H1 (cell line): Measurements from ENCODE around the gene FOXS1. TPM values are rescaled to one million over a fixed set of nuclear protein-coding genes. Genes with fewer than 3 reads are reported as not detected.

Source experiments
- BRCA1 ChIP-seq: IDR thresholded peaks from 2 replicates; pipeline ENCODE4 v1.6.1; 2012; ENCODE audit warnings: low read depth, low read length, improper control_type of control experiment
- EZH2 ChIP-seq: fragments of 200-600 bp; sonication (generic); IDR thresholded peaks from 2 replicates; pipeline ENCODE4 v1.7.1; 2012; ENCODE audit warnings: low read depth, mild to moderate bottlenecking, moderate library complexity, low read length, inconsistent platforms; ENCODE audit not compliant: severe bottlenecking
- JUND ChIP-seq: IDR thresholded peaks from 2 replicates; pipeline ENCODE4 v1.6.1; 2011; ENCODE audit warnings: mild to moderate bottlenecking, improper control_type of control experiment, low read length
- MAX ChIP-seq: IDR thresholded peaks from 2 replicates; pipeline ENCODE4 v1.6.1; 2012; ENCODE audit warnings: inconsistent platforms
- PHF8 ChIP-seq: fragments of 200-600 bp; sonication (generic); conservative IDR thresholded peaks from 2 replicates; pipeline ENCODE4 v1.7.1; 2012; ENCODE audit warnings: low read depth, mild to moderate bottlenecking, inconsistent platforms, low read length, moderate library complexity
- POLR2A ChIP-seq, 2 experiments: IDR thresholded peaks; 1 replicate in 1 of 2; 2 replicates in 1 of 2; pipeline ENCODE4 v1.6.1; 2011; ENCODE audit warnings: low read depth in 2 of 2, low read length in 2 of 2, mild to moderate bottlenecking in 2 of 2; ENCODE audit errors: control extremely low read depth in 1 of 2
- POLR2AphosphoS5 ChIP-seq: IDR thresholded peaks from 2 replicates; pipeline ENCODE4 v1.6.1; 2011; ENCODE audit warnings: low read depth, low read length
- POU5F1 ChIP-seq: IDR thresholded peaks from 2 replicates; pipeline ENCODE4 v1.6.1; 2011; ENCODE audit warnings: low read depth, mild to moderate bottlenecking, low read length, moderate library complexity
- RNF2 ChIP-seq: fragments of 200-900, 300-1000 bp; sonication (generic); IDR thresholded peaks from 2 replicates; pipeline ENCODE4 v1.7.1; 2016; ENCODE audit warnings: borderline replicate concordance, low read depth, mild to moderate bottlenecking, antibody characterized with exemption, low read length; ENCODE audit not compliant: poor library complexity, severe bottlenecking; ENCODE audit errors: missing control alignments
- SP2 ChIP-seq: IDR thresholded peaks from 2 replicates; pipeline ENCODE4 v1.6.1; 2012; ENCODE audit warnings: mild to moderate bottlenecking, low read length, inconsistent platforms
- SUZ12 ChIP-seq: fragments of 200-600 bp; sonication (generic); IDR thresholded peaks from 2 replicates; pipeline ENCODE4 v1.6.1; 2012; ENCODE audit warnings: mild to moderate bottlenecking, inconsistent platforms, low read length, moderate library complexity, mixed read lengths
- TAF1 ChIP-seq: IDR thresholded peaks from 2 replicates; pipeline ENCODE4 v1.6.1; 2011; ENCODE audit warnings: mild to moderate bottlenecking, low read depth, low read length
- TCF12 ChIP-seq: IDR thresholded peaks from 2 replicates; pipeline ENCODE4 v1.6.1; 2011; ENCODE audit warnings: low read depth, mild to moderate bottlenecking, low read length
- TEAD4 ChIP-seq: IDR thresholded peaks from 2 replicates; pipeline ENCODE4 v1.6.1; 2012; ENCODE audit warnings: low read depth, low read length, inconsistent platforms, mixed read lengths
- polyA plus RNA-seq, 7 experiments: library from polyadenylated mRNA; depleted of rRNA in 3 of 7; stranded (reverse) in 5 of 7; unstranded in 2 of 7; fragments of >200 nt in 5 of 7; fragments of 200-250 nt in 2 of 7; gene quantifications; 1 replicate in 5 of 7; 2 replicates in 1 of 7; 4 replicates in 1 of 7; pipeline versions ENCODE4 v1.2.1 to v1.2.3, GENCODE V29; 2011 to 2013; ENCODE audit warnings: missing spikeins in 2 of 7, mixed read lengths in 2 of 7
- total RNA-seq: library from RNA; stranded (reverse); fragmentation: NEBNext Ultra II Directional; extraction: Animal tissue kit (Norgen Biotek cat#: 25700); gene quantifications from 2 replicates; pipeline ENCODE4 v1.2.1, GENCODE V29; 2021

The FOXS1 gene
- total and polyA plus RNA-seq, 2 of the 8 experiments (the other 6 are each of a cell fraction or from before 2014, with no cell fraction given), result 0.45 TPM; not detected in 1

DNA sequence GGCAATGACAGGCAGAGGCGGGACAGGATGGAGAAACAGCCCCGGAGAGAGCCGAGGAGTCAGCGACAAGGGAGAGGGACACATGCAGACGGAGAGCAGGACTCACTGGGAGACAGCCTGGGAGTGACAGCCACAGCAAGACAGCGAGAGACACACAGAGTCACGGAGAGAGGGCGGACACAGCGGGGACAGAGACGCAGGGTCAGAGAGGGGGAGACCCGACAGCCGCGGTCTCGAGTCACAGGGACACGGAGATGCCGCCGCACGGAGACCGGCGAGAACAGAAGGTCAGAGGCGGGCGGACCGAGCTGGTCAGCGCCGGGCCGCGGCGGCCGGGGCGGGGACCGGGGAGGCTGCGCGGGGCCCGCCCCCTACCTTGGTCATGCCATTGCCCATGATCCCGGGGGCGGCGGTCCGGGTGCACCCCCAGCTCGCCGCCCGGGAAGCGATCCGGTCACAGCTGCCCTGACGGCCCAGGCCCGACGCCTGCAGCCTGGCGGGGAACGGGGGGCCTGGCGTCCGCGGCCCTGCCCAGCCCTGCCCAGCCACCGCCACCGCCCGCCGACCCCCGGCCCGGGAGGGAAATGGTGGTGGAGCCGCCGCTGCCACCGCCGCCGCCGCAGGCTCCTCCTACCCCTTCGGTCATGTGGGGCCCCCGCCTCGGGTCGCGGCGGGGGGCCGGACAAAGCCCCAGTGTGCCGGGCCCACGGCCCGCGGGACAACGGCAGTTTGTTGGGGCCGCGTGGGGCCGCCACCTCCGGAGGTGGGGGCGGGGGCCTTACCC, 24.7 kb upstream of the FOXS1 start, which contains the start of the genes DUSP15 and TTLL9 (continued):
- TF ChIP-seq TAF1, result peak; percentile 70; the same call in 1 of the 2 replicates
- no peak for TF ChIP-seq POU5F1
- no peak for TF ChIP-seq TCF12
- TF ChIP-seq JUND, result 0 out of 2 replicates have a peak, but pooled peaks have one; percentile 18
- TF ChIP-seq PHF8, result peak; percentile 51; the same call in 1 of the 2 replicates
- peak in 1 of 2 experiments; percentile 32; a peak in 1 of 3 replicates for TF ChIP-seq POLR2A (IDR thresholded peaks at IDR 0.05; ENCODE audit: control extremely low read depth in 1 of 2, low read depth in 2 of 2, low read length in 2 of 2)
- TF ChIP-seq SUZ12, result peak; percentile 73
- peak; percentile 31; the same call in 1 of the 2 replicates for TF ChIP-seq POLR2AphosphoS5
- TF ChIP-seq RNF2, result no peak
- peak; percentile 25; the same call in 1 of the 2 replicates for TF ChIP-seq MAX
- no peak for TF ChIP-seq BRCA1
- peak; percentile 52 for TF ChIP-seq EZH2
- TF ChIP-seq SP2, result no peak
- TF ChIP-seq TEAD4, result no peak
